Measurements from ENCODE around the gene SEC61B. TPM values are rescaled to one million over a fixed set of nuclear protein-coding genes. Genes with fewer than 3 reads are reported as not detected.
A peak's percentile ranks its signal among the peaks of the same experiment; 100 is the strongest.

SEC61B gene
- total RNA-seq, 2 donors from 2014 or later, result 96.2 to 121 TPM

- DNase-seq, result peak; percentile 91 to 94
- peaks cover 19% of the 10 kb centered on the region for H3K27me3 Mint-ChIP-seq (ENCODE audit: low read depth)
- peak overlapping the region; percentile 82 to 84 for H3K4me3 Mint-ChIP-seq
- ATAC-seq (replicated peaks in 1 of 2), result peak; percentile 86 to 90
- peak overlapping the region; percentile 92 for H3K27ac Mint-ChIP-seq
- H3K9me3 Mint-ChIP-seq, result no peaks in the 10 kb centered on the region
- H3K36me3 Mint-ChIP-seq (ENCODE audit: insufficient read depth in 2 of 2), result peaks cover 3 to 5% of the 10 kb centered on the region in 2 donors
- H3K4me1 Mint-ChIP-seq (ENCODE audit: low read depth), result peaks cover 64% of the 10 kb centered on the region
Observed at GRCh38 chr9:99253772-99254431, 31.8 kb downstream of the SEC61B start.

GRCh38 chr9:99255651-99256050, 33.6 kb downstream of the SEC61B start:
- Mint-ChIP-seq H3K4me3 (no peak overlapping the region), H3K27ac (no peak overlapping the region), H3K27me3 (ENCODE audit: low read depth) (peaks cover 19% of the 10 kb centered on the region), H3K9me3 (no peaks in the 10 kb centered on the region), H3K36me3 (ENCODE audit: insufficient read depth in 2 of 2) (peaks cover 3 to 5% of the 10 kb centered on the region in 2 donors), H3K4me1 (ENCODE audit: low read depth) (peaks cover 59% of the 10 kb centered on the region)
- ATAC-seq (replicated peaks in 1 of 2), result no peak
- DNase-seq, result no peak

GRCh38 chr9:99257723-99258389, 35.8 kb downstream of the SEC61B start:
- Mint-ChIP-seq H3K4me1 (ENCODE audit: low read depth) (peaks cover 45% of the 10 kb centered on the region), H3K9me3 (no peaks in the 10 kb centered on the region), H3K4me3 (no peak overlapping the region), H3K27me3 (ENCODE audit: low read depth) (peaks cover 19% of the 10 kb centered on the region), H3K27ac (no peak overlapping the region), H3K36me3 (ENCODE audit: insufficient read depth in 2 of 2) (peaks cover 3 to 5% of the 10 kb centered on the region in 2 donors)
- no peak for ATAC-seq (replicated peaks in 1 of 2)
- no peak for DNase-seq

- H3K27me3 Mint-ChIP-seq (ENCODE audit: low read depth), result peaks cover 19% of the 10 kb centered on the region
- peaks cover 3 to 5% of the 10 kb centered on the region in 2 donors for H3K36me3 Mint-ChIP-seq (ENCODE audit: insufficient read depth in 2 of 2)
- H3K4me1 Mint-ChIP-seq (ENCODE audit: low read depth), result peaks cover 41% of the 10 kb centered on the region
- peak; percentile 85 to 86 for ATAC-seq (replicated peaks in 1 of 2)
- peak; percentile 48 to 52 for DNase-seq
- no peak overlapping the region for H3K27ac Mint-ChIP-seq
- H3K9me3 Mint-ChIP-seq, result no peaks in the 10 kb centered on the region
- peak overlapping the region; percentile 55 to 62 for H3K4me3 Mint-ChIP-seq
Observed at GRCh38 chr9:99259231-99259918, 37.3 kb downstream of the SEC61B start.

GRCh38 chr9:99261923-99262322, 39.8 kb downstream of the SEC61B start:
- DNase-seq, result no peak
- Mint-ChIP-seq H3K27me3 (ENCODE audit: low read depth) (no peaks in the 10 kb centered on the region), H3K9me3 (no peaks in the 10 kb centered on the region), H3K4me1 (ENCODE audit: low read depth) (peaks cover 34% of the 10 kb centered on the region), H3K36me3 (ENCODE audit: insufficient read depth in 2 of 2) (no peaks in the 10 kb centered on the region), H3K4me3 (no peak overlapping the region), H3K27ac (no peak overlapping the region)
- no peak for ATAC-seq (replicated peaks in 1 of 2)

GRCh38 chr9:99262949-99263418, 40.9 kb downstream of the SEC61B start:
- peaks cover 37% of the 10 kb centered on the region for H3K4me1 Mint-ChIP-seq (ENCODE audit: low read depth)

GRCh38 chr9:99264070-99264680, 42.1 kb downstream of the SEC61B start:
- DNase-seq, result peak in 1 of 2 donors; percentile 34
- Mint-ChIP-seq H3K27me3 (ENCODE audit: low read depth) (no peaks in the 10 kb centered on the region), H3K36me3 (ENCODE audit: insufficient read depth in 2 of 2) (no peaks in the 10 kb centered on the region), H3K4me1 (ENCODE audit: low read depth) (peaks cover 37% of the 10 kb centered on the region), H3K27ac (no peak overlapping the region), H3K9me3 (no peaks in the 10 kb centered on the region), H3K4me3 (no peak overlapping the region)
- ATAC-seq (replicated peaks in 1 of 2), result no peak

More at GRCh38 chr9:99262949-99263418, 40.9 kb downstream of the SEC61B start:
- ATAC-seq (replicated peaks in 1 of 2) (no peak), DNase-seq (no peak)
- no peak overlapping the region for H3K27ac Mint-ChIP-seq
- no peak overlapping the region for H3K4me3 Mint-ChIP-seq
- no peaks in the 10 kb centered on the region for H3K9me3 Mint-ChIP-seq
- no peaks in the 10 kb centered on the region for H3K27me3 Mint-ChIP-seq (ENCODE audit: low read depth)
- H3K36me3 Mint-ChIP-seq (ENCODE audit: insufficient read depth in 2 of 2), result no peaks in the 10 kb centered on the region

GRCh38 chr9:99265691-99266090, 43.6 kb downstream of the SEC61B start:
- peaks cover 28% of the 10 kb centered on the region for H3K4me1 Mint-ChIP-seq (ENCODE audit: low read depth)
- H3K4me3 Mint-ChIP-seq, result no peak overlapping the region
- H3K27me3 Mint-ChIP-seq (ENCODE audit: low read depth), result peaks cover 12% of the 10 kb centered on the region
- no peak for DNase-seq
- no peak overlapping the region for H3K27ac Mint-ChIP-seq
- no peaks in the 10 kb centered on the region for H3K36me3 Mint-ChIP-seq (ENCODE audit: insufficient read depth in 2 of 2)
- H3K9me3 Mint-ChIP-seq, result no peaks in the 10 kb centered on the region
- peak; percentile 19 to 32 for ATAC-seq (replicated peaks in 1 of 2)

- peaks cover 28% of the 10 kb centered on the region for H3K4me1 Mint-ChIP-seq (ENCODE audit: low read depth)
- DNase-seq (peak; percentile 74), ATAC-seq (replicated peaks in 1 of 2) (peak; percentile 81 to 85)
- H3K4me3 Mint-ChIP-seq, result peak overlapping the region; percentile 33 to 57
- H3K9me3 Mint-ChIP-seq, result no peaks in the 10 kb centered on the region
- H3K27ac Mint-ChIP-seq, result peak overlapping the region; percentile 29
- H3K27me3 Mint-ChIP-seq (ENCODE audit: low read depth), result peaks cover 20% of the 10 kb centered on the region
- no peaks in the 10 kb centered on the region for H3K36me3 Mint-ChIP-seq (ENCODE audit: insufficient read depth in 2 of 2)
Observed at GRCh38 chr9:99266255-99267023, 44.4 kb downstream of the SEC61B start.

- ATAC-seq (replicated peaks in 1 of 2) (no peak), DNase-seq (no peak)
- no peak overlapping the region for H3K27ac Mint-ChIP-seq
- no peak overlapping the region for H3K4me3 Mint-ChIP-seq
- no peaks in the 10 kb centered on the region for H3K9me3 Mint-ChIP-seq
- H3K4me1 Mint-ChIP-seq (ENCODE audit: low read depth), result peaks cover 16% of the 10 kb centered on the region
- no peaks in the 10 kb centered on the region for H3K36me3 Mint-ChIP-seq (ENCODE audit: insufficient read depth in 2 of 2)
- H3K27me3 Mint-ChIP-seq (ENCODE audit: low read depth), result peaks cover 21% of the 10 kb centered on the region
Observed at GRCh38 chr9:99269416-99269815, 47.3 kb downstream of the SEC61B start.

GRCh38 chr9:99270491-99270890, 48.4 kb downstream of the SEC61B start:
- H3K27ac Mint-ChIP-seq, result no peak overlapping the region
- no peak overlapping the region for H3K4me3 Mint-ChIP-seq
- peaks cover 21% of the 10 kb centered on the region for H3K27me3 Mint-ChIP-seq (ENCODE audit: low read depth)
- DNase-seq (no peak), ATAC-seq (replicated peaks in 1 of 2) (no peak)
- no peaks in the 10 kb centered on the region for H3K36me3 Mint-ChIP-seq (ENCODE audit: insufficient read depth in 2 of 2)
- no peaks in the 10 kb centered on the region for H3K9me3 Mint-ChIP-seq
- peaks cover 16% of the 10 kb centered on the region for H3K4me1 Mint-ChIP-seq (ENCODE audit: low read depth)

- no peaks in the 10 kb centered on the region for H3K36me3 Mint-ChIP-seq (ENCODE audit: insufficient read depth in 2 of 2)
- H3K4me3 Mint-ChIP-seq, result no peak overlapping the region
- H3K27me3 Mint-ChIP-seq (ENCODE audit: low read depth), result peaks cover 21% of the 10 kb centered on the region
- H3K27ac Mint-ChIP-seq, result no peak overlapping the region
- ATAC-seq (replicated peaks in 1 of 2), result no peak
- no peak for DNase-seq
- no peaks in the 10 kb centered on the region for H3K4me1 Mint-ChIP-seq (ENCODE audit: low read depth)
- H3K9me3 Mint-ChIP-seq, result no peaks in the 10 kb centered on the region
Observed at GRCh38 chr9:99272836-99273235, 50.8 kb downstream of the SEC61B start.
